ENCODE results near the gene LRRC19. TPM values are rescaled to one million over a fixed set of nuclear protein-coding genes. Genes with fewer than 3 reads are reported as not detected.

The LRRC19 gene
- not detected for total RNA-seq

- Mint-ChIP-seq H3K36me3 (ENCODE audit: insufficient read depth in 2 of 2) (no peaks in the 10 kb centered on the region), H3K4me3 (no peak within 1 kb of the TSS), H3K27me3 (ENCODE audit: low read depth) (no peaks in the 10 kb centered on the region), H3K9me3 (no peaks in the 10 kb centered on the region), H3K4me1 (ENCODE audit: low read depth) (no peaks in the 10 kb centered on the region), H3K27ac (no peak within 1 kb of the TSS)
- ATAC-seq (replicated peaks in 1 of 2) (no peak), DNase-seq (no peak)
These were observed at the start of gene LRRC19 for GRCh38 chr9:27005491-27005890. Gene LRRC19, minus strand, starts transcription at chr9:27005672. Its CDS starts 5,978 bp downstream, at chr9:26999694.

- no peak overlapping the region for H3K27ac Mint-ChIP-seq
- H3K9me3 Mint-ChIP-seq: no peaks in the 10 kb centered on the region
- H3K4me1 Mint-ChIP-seq (ENCODE audit: low read depth): no peaks in the 10 kb centered on the region
These were observed 49.4 kb upstream of the LRRC19 start for GRCh38 chr9:27054841-27055240.

GRCh38 chr9:27054125-27054524, 48.7 kb upstream of the LRRC19 start:
- DNase-seq (no peak), ATAC-seq (replicated peaks in 1 of 2) (no peak)
- Mint-ChIP-seq H3K36me3 (ENCODE audit: insufficient read depth in 2 of 2) (peaks cover 0 to 3% of the 10 kb centered on the region in 2 donors), H3K4me1 (ENCODE audit: low read depth) (no peaks in the 10 kb centered on the region), H3K4me3 (no peak overlapping the region), H3K9me3 (no peaks in the 10 kb centered on the region), H3K27me3 (ENCODE audit: low read depth) (no peaks in the 10 kb centered on the region), H3K27ac (no peak overlapping the region)

More at GRCh38 chr9:27054841-27055240, 49.4 kb upstream of the LRRC19 start:
- peaks cover 0 to 3% of the 10 kb centered on the region in 2 donors for H3K36me3 Mint-ChIP-seq (ENCODE audit: insufficient read depth in 2 of 2)
- no peak for DNase-seq
- H3K4me3 Mint-ChIP-seq: no peak overlapping the region
- H3K27me3 Mint-ChIP-seq (ENCODE audit: low read depth): no peaks in the 10 kb centered on the region
- ATAC-seq (replicated peaks in 1 of 2): no peak

- Mint-ChIP-seq H3K27me3 (ENCODE audit: low read depth) (no peaks in the 10 kb centered on the region), H3K4me3 (no peak overlapping the region), H3K27ac (no peak overlapping the region), H3K9me3 (no peaks in the 10 kb centered on the region), H3K36me3 (ENCODE audit: insufficient read depth in 2 of 2) (peaks cover 0 to 3% of the 10 kb centered on the region in 2 donors), H3K4me1 (ENCODE audit: low read depth) (no peaks in the 10 kb centered on the region)
- no peak for ATAC-seq (replicated peaks in 1 of 2)
- DNase-seq: no peak
These were observed 48.0 kb upstream of the LRRC19 start for GRCh38 chr9:27053369-27054022.

GRCh38 chr9:27047136-27047535, 41.7 kb upstream of the LRRC19 start:
- DNase-seq (no peak), ATAC-seq (replicated peaks in 1 of 2) (no peak)
- Mint-ChIP-seq H3K27me3 (ENCODE audit: low read depth) (no peaks in the 10 kb centered on the region), H3K4me1 (ENCODE audit: low read depth) (no peaks in the 10 kb centered on the region), H3K9me3 (no peaks in the 10 kb centered on the region), H3K27ac (no peak overlapping the region), H3K36me3 (ENCODE audit: insufficient read depth in 2 of 2) (no peaks in the 10 kb centered on the region), H3K4me3 (no peak overlapping the region)

GRCh38 chr9:27043176-27043575, 37.7 kb upstream of the LRRC19 start:
- no peak for ATAC-seq (replicated peaks in 1 of 2)
- no peak for DNase-seq
- no peak overlapping the region for H3K27ac Mint-ChIP-seq
- H3K27me3 Mint-ChIP-seq (ENCODE audit: low read depth): no peaks in the 10 kb centered on the region
- H3K4me3 Mint-ChIP-seq: no peak overlapping the region
- H3K36me3 Mint-ChIP-seq (ENCODE audit: insufficient read depth in 2 of 2): no peaks in the 10 kb centered on the region
- no peaks in the 10 kb centered on the region for H3K9me3 Mint-ChIP-seq
- H3K4me1 Mint-ChIP-seq (ENCODE audit: low read depth): no peaks in the 10 kb centered on the region

- Mint-ChIP-seq H3K27me3 (ENCODE audit: low read depth) (no peaks in the 10 kb centered on the region), H3K9me3 (no peaks in the 10 kb centered on the region), H3K36me3 (ENCODE audit: insufficient read depth in 2 of 2) (no peaks in the 10 kb centered on the region), H3K27ac (no peak overlapping the region), H3K4me1 (ENCODE audit: low read depth) (no peaks in the 10 kb centered on the region), H3K4me3 (no peak overlapping the region)
- ATAC-seq (replicated peaks in 1 of 2) (no peak), DNase-seq (no peak)
These were observed 37.0 kb upstream of the LRRC19 start for GRCh38 chr9:27042476-27042875.

GRCh38 chr9:27041746-27042145, 36.3 kb upstream of the LRRC19 start:
- DNase-seq: no peak
- Mint-ChIP-seq H3K9me3 (no peaks in the 10 kb centered on the region), H3K27me3 (ENCODE audit: low read depth) (no peaks in the 10 kb centered on the region), H3K36me3 (ENCODE audit: insufficient read depth in 2 of 2) (no peaks in the 10 kb centered on the region), H3K27ac (no peak overlapping the region), H3K4me3 (no peak overlapping the region), H3K4me1 (ENCODE audit: low read depth) (no peaks in the 10 kb centered on the region)
- no peak for ATAC-seq (replicated peaks in 1 of 2)

GRCh38 chr9:27037499-27037898, 32.0 kb upstream of the LRRC19 start:
- H3K27me3 Mint-ChIP-seq (ENCODE audit: low read depth): no peaks in the 10 kb centered on the region
- H3K4me3 Mint-ChIP-seq: no peak overlapping the region
- H3K27ac Mint-ChIP-seq: no peak overlapping the region
- no peaks in the 10 kb centered on the region for H3K36me3 Mint-ChIP-seq (ENCODE audit: insufficient read depth in 2 of 2)
- H3K9me3 Mint-ChIP-seq: no peaks in the 10 kb centered on the region
- ATAC-seq (replicated peaks in 1 of 2) (no peak), DNase-seq (no peak)
- H3K4me1 Mint-ChIP-seq (ENCODE audit: low read depth): no peaks in the 10 kb centered on the region

- no peak overlapping the region for H3K4me3 Mint-ChIP-seq
- no peaks in the 10 kb centered on the region for H3K4me1 Mint-ChIP-seq (ENCODE audit: low read depth)
- ATAC-seq (replicated peaks in 1 of 2) (peak in 1 of 2 donors; percentile 41), DNase-seq (peak; percentile 45 to 46)
- H3K9me3 Mint-ChIP-seq: no peaks in the 10 kb centered on the region
- H3K27ac Mint-ChIP-seq: no peak overlapping the region
- H3K36me3 Mint-ChIP-seq (ENCODE audit: insufficient read depth in 2 of 2): no peaks in the 10 kb centered on the region
- H3K27me3 Mint-ChIP-seq (ENCODE audit: low read depth): no peaks in the 10 kb centered on the region
These were observed 28.4 kb upstream of the LRRC19 start for GRCh38 chr9:27033815-27034403.

- H3K4me3 Mint-ChIP-seq: no peak overlapping the region
- DNase-seq (no peak), ATAC-seq (replicated peaks in 1 of 2) (no peak)
- peaks cover 2 to 6% of the 10 kb centered on the region in 2 donors for H3K9me3 Mint-ChIP-seq
- H3K27ac Mint-ChIP-seq: no peak overlapping the region
- no peaks in the 10 kb centered on the region for H3K27me3 Mint-ChIP-seq (ENCODE audit: low read depth)
- H3K36me3 Mint-ChIP-seq (ENCODE audit: insufficient read depth in 2 of 2): peaks cover 5 to 8% of the 10 kb centered on the region in 2 donors
- no peaks in the 10 kb centered on the region for H3K4me1 Mint-ChIP-seq (ENCODE audit: low read depth)
These were observed 23.7 kb upstream of the LRRC19 start for GRCh38 chr9:27029186-27029585.

- peaks cover 5 to 8% of the 10 kb centered on the region in 2 donors for H3K9me3 Mint-ChIP-seq
- H3K36me3 Mint-ChIP-seq (ENCODE audit: insufficient read depth in 2 of 2): peaks cover 12 to 15% of the 10 kb centered on the region in 2 donors
- H3K4me3 Mint-ChIP-seq: no peak overlapping the region
- DNase-seq (no peak), ATAC-seq (replicated peaks in 1 of 2) (no peak)
- H3K27me3 Mint-ChIP-seq (ENCODE audit: low read depth): no peaks in the 10 kb centered on the region
- H3K4me1 Mint-ChIP-seq (ENCODE audit: low read depth): no peaks in the 10 kb centered on the region
- no peak overlapping the region for H3K27ac Mint-ChIP-seq
These were observed 17.4 kb upstream of the LRRC19 start for GRCh38 chr9:27022920-27023319.

GRCh38 chr9:27019589-27019988, 14.1 kb upstream of the LRRC19 start:
- Mint-ChIP-seq H3K36me3 (ENCODE audit: insufficient read depth in 2 of 2) (peaks cover 10 to 12% of the 10 kb centered on the region in 2 donors), H3K4me3 (no peak overlapping the region), H3K27ac (no peak overlapping the region), H3K4me1 (ENCODE audit: low read depth) (no peaks in the 10 kb centered on the region), H3K9me3 (peaks cover 5% of the 10 kb centered on the region in 2 donors), H3K27me3 (ENCODE audit: low read depth) (no peaks in the 10 kb centered on the region)
- no peak for DNase-seq
- ATAC-seq (replicated peaks in 1 of 2): no peak
